H9 (cell line): ENCODE results near the gene RIMBP2. TPM values are rescaled to one million over a fixed set of nuclear protein-coding genes. Genes with fewer than 3 reads are reported as not detected.

Experiments used
- DNase-seq: peaks from one replicate; pipeline ENCODE4 v3.0.0-alpha.2; 2017
- H2AFZ ChIP-seq: one replicate; pipeline ENCODE4 v1.6.1; 2013; ENCODE audit warnings: mild to moderate bottlenecking, low read length, control low read depth, moderate library complexity
- H2AK5ac ChIP-seq: 2 replicates; pipeline ENCODE4 v1.6.1; 2013; ENCODE audit warnings: low read length, control low read depth, mixed read lengths; ENCODE audit not compliant: insufficient read length
- H2BK120ac ChIP-seq: one replicate; pipeline ENCODE4 v1.6.1; 2013; ENCODE audit warnings: low read depth, mild to moderate bottlenecking, low read length, control low read depth, inconsistent platforms; ENCODE audit not compliant: poor library complexity, severe bottlenecking
- H2BK12ac ChIP-seq: 2 replicates; pipeline ENCODE4 v1.6.1; 2013; ENCODE audit warnings: low read length, control low read depth, mixed read lengths, low read depth; ENCODE audit not compliant: insufficient read length
- H2BK15ac ChIP-seq: 2 replicates; pipeline ENCODE4 v1.6.1; 2013; ENCODE audit warnings: low read depth, low read length, control low read depth
- H2BK20ac ChIP-seq: one replicate; pipeline ENCODE4 v1.6.1; 2013; ENCODE audit warnings: low read depth, mild to moderate bottlenecking, low read length, control low read depth, inconsistent platforms; ENCODE audit not compliant: poor library complexity, severe bottlenecking
- H2BK5ac ChIP-seq: 2 replicates; pipeline ENCODE4 v1.6.1; 2013; ENCODE audit warnings: low read length, control low read depth, mixed read lengths; ENCODE audit not compliant: insufficient read length
- H3K14ac ChIP-seq: 2 replicates; pipeline ENCODE4 v1.6.1; 2013; ENCODE audit warnings: low read length, control low read depth; ENCODE audit not compliant: insufficient read depth
- H3K18ac ChIP-seq: 2 replicates; pipeline ENCODE4 v1.6.1; 2013; ENCODE audit warnings: low read depth, mild to moderate bottlenecking, mixed read lengths, low read length, control low read depth; ENCODE audit not compliant: insufficient read length
- H3K23ac ChIP-seq: 2 replicates; pipeline ENCODE4 v1.6.1; 2013; ENCODE audit warnings: low read length, control low read depth, mixed read lengths, low read depth; ENCODE audit not compliant: insufficient read length
- H3K23me2 ChIP-seq: 2 replicates; pipeline ENCODE4 v1.6.1; 2013; ENCODE audit warnings: low read depth, mild to moderate bottlenecking, mixed read lengths, low read length, control low read depth; ENCODE audit not compliant: insufficient read length, poor library complexity, severe bottlenecking
- H3K27ac ChIP-seq: 2 replicates; pipeline ENCODE4 v1.5.1; 2013; ENCODE audit warnings: low read length, control low read depth, mixed read lengths, low read depth; ENCODE audit not compliant: insufficient read length
- H3K27me3 ChIP-seq: 2 replicates; pipeline ENCODE4 v1.6.1; 2013; ENCODE audit warnings: low read length, control low read depth, inconsistent platforms; ENCODE audit not compliant: insufficient read depth
- H3K4ac ChIP-seq: 2 replicates; pipeline ENCODE4 v1.6.1; 2013; ENCODE audit warnings: low read depth, mild to moderate bottlenecking, control low read depth, inconsistent platforms, low read length, moderate library complexity
- H3K4me1 ChIP-seq: 2 replicates; pipeline ENCODE4 v1.6.1; 2013; ENCODE audit warnings: low read length, control low read depth, inconsistent platforms; ENCODE audit not compliant: insufficient read depth
- H3K4me2 ChIP-seq: 2 replicates; pipeline ENCODE4 v1.6.1; 2013; ENCODE audit warnings: low read length, control low read depth, mixed read lengths; ENCODE audit not compliant: insufficient read length, insufficient read depth
- H3K56ac ChIP-seq: 2 replicates; pipeline ENCODE4 v1.6.1; 2013; ENCODE audit warnings: low read depth, mild to moderate bottlenecking, mixed read lengths, low read length, control low read depth; ENCODE audit not compliant: insufficient read length
- H3K79me1 ChIP-seq: 2 replicates; pipeline ENCODE4 v1.6.1; 2013; ENCODE audit warnings: low read depth, mild to moderate bottlenecking, moderate library complexity, low read length, control low read depth, inconsistent platforms; ENCODE audit not compliant: insufficient read depth, poor library complexity, severe bottlenecking
- H3K79me2 ChIP-seq: 2 replicates; pipeline ENCODE4 v1.6.1; 2013; ENCODE audit warnings: low read length, control low read depth, inconsistent platforms; ENCODE audit not compliant: insufficient read depth
- H3K9ac ChIP-seq: 2 replicates; pipeline ENCODE4 v1.6.1; 2013; ENCODE audit warnings: low read length, control low read depth, mixed read lengths; ENCODE audit not compliant: insufficient read length; ENCODE audit errors: extremely low read depth
- H3K9me3 ChIP-seq: one replicate; pipeline ENCODE4 v1.6.1; 2013; ENCODE audit warnings: low read depth, low read length, inconsistent platforms; ENCODE audit not compliant: control insufficient read depth
- H3T11ph ChIP-seq: one replicate; pipeline ENCODE4 v1.6.1; 2013; ENCODE audit warnings: mild to moderate bottlenecking, low read length, control low read depth, inconsistent platforms
- H4K20me1 ChIP-seq: one replicate; pipeline ENCODE4 v1.6.1; 2013; ENCODE audit not compliant: control insufficient read depth, insufficient read length, insufficient read depth
- H4K5ac ChIP-seq: 2 replicates; pipeline ENCODE4 v1.6.1; 2013; ENCODE audit warnings: low read depth, mild to moderate bottlenecking, mixed read lengths, low read length, control low read depth; ENCODE audit not compliant: insufficient read length
- H4K8ac ChIP-seq: replicated peaks from 2 replicates; pipeline ENCODE4 v1.6.1; 2013; ENCODE audit warnings: low read length, control low read depth, mixed read lengths, low read depth; ENCODE audit not compliant: insufficient read length
- H4K91ac ChIP-seq: 2 replicates; pipeline ENCODE4 v1.6.1; 2013; ENCODE audit warnings: low read depth, mild to moderate bottlenecking, moderate library complexity, mixed read lengths, low read length, control low read depth; ENCODE audit not compliant: insufficient read length
- H3K27ac Mint-ChIP-seq, 3 experiments: 2 replicates in 2 of 3; 3 replicates in 1 of 3; pipeline ENCODE4 v1.8.0; 2020 to 2021; ENCODE audit warnings: mixed read lengths in 3 of 3, mild to moderate bottlenecking in 1 of 3, moderate library complexity in 1 of 3
- H3K27me3 Mint-ChIP-seq: 2 replicates; pipeline ENCODE4 v1.8.0; 2021; ENCODE audit warnings: low read depth, mild to moderate bottlenecking, moderate library complexity, mixed read lengths
- H3K36me3 Mint-ChIP-seq, 3 experiments: 2 replicates in 2 of 3; 3 replicates in 1 of 3; pipeline ENCODE4 v1.8.0; 2020 to 2021; ENCODE audit warnings: low read depth in 3 of 3, mixed read lengths in 3 of 3; ENCODE audit not compliant: insufficient read depth in 1 of 3
- H3K4me1 Mint-ChIP-seq, 2 experiments: 2 replicates each; pipeline ENCODE4 v1.8.0; 2020; ENCODE audit warnings: mixed read lengths in 2 of 2
- H3K4me3 Mint-ChIP-seq, 2 experiments: 2 replicates in 1 of 2; 3 replicates in 1 of 2; pipeline ENCODE4 v1.8.0; 2020 to 2021; ENCODE audit warnings: mild to moderate bottlenecking in 2 of 2, mixed read lengths in 2 of 2, moderate library complexity in 1 of 2
- H3K9me3 Mint-ChIP-seq, 2 experiments: 2 replicates in 1 of 2; 3 replicates in 1 of 2; pipeline ENCODE4 v1.8.0; 2020; ENCODE audit warnings: mild to moderate bottlenecking in 2 of 2, mixed read lengths in 2 of 2, moderate library complexity in 1 of 2
- WGBS: extraction: QIAGEN DNeasy Blood & Tissue Kit; methylation state at CpG from one replicate; pipeline ENCODE4 v1.1.7; 2013; ENCODE audit warnings: missing lambda C conversion rate, low lambda C conversion rate, mixed read lengths; ENCODE audit not compliant: insufficient read length; ENCODE audit errors: extremely low coverage; 5-methylcytosine and 5-hydroxymethylcytosine counted together
- total RNA-seq: library from RNA; stranded (reverse); gene quantifications from 2 replicates; pipeline ENCODE4 v1.2.1, GENCODE V29; 2021
- TF ChIP-seq, protein P1 (sequence below): fragments of 200-600 bp; sonication (generic); conservative IDR thresholded peaks from 3 replicates; pipeline ENCODE4 v1.8.0; 2021; ENCODE audit warnings: antibody characterized with exemption, mild to moderate bottlenecking

The RIMBP2 gene
- total RNA-seq, 1 experiment from 2014 or later: 0.70 TPM

DNA sequence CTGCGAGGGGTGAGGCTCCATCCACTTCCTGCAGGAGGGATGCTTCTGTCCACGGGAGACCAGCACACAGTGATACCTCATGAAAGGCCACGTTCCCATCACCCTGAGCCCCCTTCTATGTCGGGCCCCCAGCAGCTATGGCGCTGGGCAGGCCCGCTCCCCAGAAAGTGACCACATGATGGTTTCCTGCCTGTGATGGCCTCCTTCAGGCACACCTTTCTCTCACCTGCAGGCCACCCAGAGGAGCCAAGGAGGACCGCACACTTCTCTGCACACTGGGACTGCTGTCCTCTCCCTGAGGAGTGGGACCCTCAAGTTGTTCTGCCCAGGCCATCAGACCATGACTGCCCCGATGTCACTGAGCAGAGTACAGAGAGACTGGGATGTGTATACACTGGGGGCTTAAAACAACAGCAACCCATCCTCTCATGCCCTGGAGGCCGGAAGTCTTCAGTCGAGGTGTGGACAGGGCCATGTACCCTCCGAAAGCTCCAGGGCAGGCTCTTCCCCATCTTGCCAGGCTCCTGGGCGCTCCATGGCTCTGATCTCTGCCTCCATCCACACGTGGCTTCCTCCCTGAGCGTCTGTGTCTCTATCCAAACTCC, 219.5 kb downstream of the RIMBP2 start:
- no peak overlapping the region for H2BK20ac ChIP-seq
- H3K14ac ChIP-seq: no peak overlapping the region
- H3K4me1 Mint-ChIP-seq: peaks cover 3 to 5% of the 10 kb centered on the region in 2 experiments; a peak in 2 of 4 replicates
- H4K8ac ChIP-seq: no peak overlapping the region
- no peak overlapping the region for H2BK15ac ChIP-seq
- no peak overlapping the region for H3K23ac ChIP-seq
- no peak overlapping the region for H3K27ac Mint-ChIP-seq
- no peaks in the 10 kb centered on the region for H3K4me1 ChIP-seq
- no peaks in the 10 kb centered on the region for H3K79me2 ChIP-seq
- peaks cover 7% of the 10 kb centered on the region for H3K27me3 Mint-ChIP-seq
- H3K4me2 ChIP-seq: no peak overlapping the region
- no peak overlapping the region for H3K56ac ChIP-seq
- no peak overlapping the region for H2AK5ac ChIP-seq
- no peak overlapping the region for H3K4ac ChIP-seq
- H3K23me2 ChIP-seq: no peaks in the 10 kb centered on the region
- H3K4me3 Mint-ChIP-seq: no peak overlapping the region
- H3K27ac ChIP-seq: no peak overlapping the region
- H2BK12ac ChIP-seq: no peak overlapping the region
- no peak overlapping the region for H2AFZ ChIP-seq
- H4K91ac ChIP-seq: no peak overlapping the region
- no peaks in the 10 kb centered on the region for H3K27me3 ChIP-seq
- H3K36me3 Mint-ChIP-seq: peaks cover 0 to 1% (median 0%) of the 10 kb centered on the region in 3 experiments; a peak in 1 of 7 replicates
- H3T11ph ChIP-seq: no peak overlapping the region
- H3K9me3 ChIP-seq: no peaks in the 10 kb centered on the region
- no peak overlapping the region for H2BK120ac ChIP-seq
- WGBS: no CpG with 5 or more reads among the region's 14 CpGs
- no peaks in the 10 kb centered on the region for H4K20me1 ChIP-seq
- no peak overlapping the region for H3K18ac ChIP-seq
- no peak for DNase-seq
- H4K5ac ChIP-seq: no peak overlapping the region
- no peaks in the 10 kb centered on the region for H3K79me1 ChIP-seq
- H2BK5ac ChIP-seq: no peak overlapping the region
- no peaks in the 10 kb centered on the region; a peak in 1 of 5 replicates for H3K9me3 Mint-ChIP-seq
- no peak overlapping the region for H3K9ac ChIP-seq
- TF ChIP-seq, protein P1, sequence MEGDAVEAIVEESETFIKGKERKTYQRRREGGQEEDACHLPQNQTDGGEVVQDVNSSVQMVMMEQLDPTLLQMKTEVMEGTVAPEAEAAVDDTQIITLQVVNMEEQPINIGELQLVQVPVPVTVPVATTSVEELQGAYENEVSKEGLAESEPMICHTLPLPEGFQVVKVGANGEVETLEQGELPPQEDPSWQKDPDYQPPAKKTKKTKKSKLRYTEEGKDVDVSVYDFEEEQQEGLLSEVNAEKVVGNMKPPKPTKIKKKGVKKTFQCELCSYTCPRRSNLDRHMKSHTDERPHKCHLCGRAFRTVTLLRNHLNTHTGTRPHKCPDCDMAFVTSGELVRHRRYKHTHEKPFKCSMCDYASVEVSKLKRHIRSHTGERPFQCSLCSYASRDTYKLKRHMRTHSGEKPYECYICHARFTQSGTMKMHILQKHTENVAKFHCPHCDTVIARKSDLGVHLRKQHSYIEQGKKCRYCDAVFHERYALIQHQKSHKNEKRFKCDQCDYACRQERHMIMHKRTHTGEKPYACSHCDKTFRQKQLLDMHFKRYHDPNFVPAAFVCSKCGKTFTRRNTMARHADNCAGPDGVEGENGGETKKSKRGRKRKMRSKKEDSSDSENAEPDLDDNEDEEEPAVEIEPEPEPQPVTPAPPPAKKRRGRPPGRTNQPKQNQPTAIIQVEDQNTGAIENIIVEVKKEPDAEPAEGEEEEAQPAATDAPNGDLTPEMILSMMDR: no peak
